Erythroblast (primary cell): ENCODE measurements around the gene CCDC47.

Experiments
- GATA1 ChIP-seq: IDR thresholded peaks from 2 replicates; pipeline ENCODE4 v1.6.1; 2011; ENCODE audit warnings: low read depth, mild to moderate bottlenecking, control low read depth, low read length, moderate library complexity
- POLR2A ChIP-seq: IDR thresholded peaks from 2 replicates; pipeline ENCODE4 v1.6.1; 2011; ENCODE audit warnings: mild to moderate bottlenecking, low read length

DNA sequence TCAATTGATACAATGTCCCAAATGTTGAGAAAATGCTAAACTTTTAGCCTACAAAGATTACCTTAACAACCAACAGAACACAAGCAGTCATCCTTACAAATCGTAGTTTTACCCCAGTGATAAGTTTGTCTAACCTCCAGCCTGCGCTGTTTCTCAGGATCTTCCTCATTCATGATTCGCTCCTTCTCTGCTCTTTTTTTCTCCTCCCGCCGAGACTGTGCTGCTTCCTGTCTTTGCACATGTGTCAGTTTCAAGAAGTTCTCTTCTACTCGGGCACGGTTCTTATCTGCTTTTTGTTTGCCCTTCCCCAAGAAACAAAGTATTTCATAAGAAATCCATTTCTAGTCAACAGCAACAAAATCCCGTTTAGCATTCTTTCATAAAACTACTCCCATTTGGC, 21.6 kb downstream of the CCDC47 start:
- TF ChIP-seq POLR2A: no peak
- no peak for TF ChIP-seq GATA1
